RPMI8226 (cell line): ENCODE measurements around the gene NUMB.

Experiments
- DNase-seq: peaks from one replicate; pipeline ENCODE4 v3.0.0-alpha.2; 2015

NUMB gene

GRCh38 chr14:73458183-73458976, at the start of gene NUMB:
Gene NUMB, minus strand, starts transcription at chr14:73458546. Its CDS starts 102,795 bp downstream, at chr14:73355751.
- peak; percentile 97 for DNase-seq

- DNase-seq: no peak
Observed at GRCh38 chr14:73503648-73504047, 45.3 kb upstream of the NUMB start.

- no peak for DNase-seq
Observed at GRCh38 chr14:73502017-73502619, 43.8 kb upstream of the NUMB start.

GRCh38 chr14:73500360-73500759, 42.0 kb upstream of the NUMB start:
- peak; percentile 7 for DNase-seq

- DNase-seq: no peak
Observed at GRCh38 chr14:73494593-73494992, 36.2 kb upstream of the NUMB start.

GRCh38 chr14:73492670-73493069, 34.3 kb upstream of the NUMB start:
- no peak for DNase-seq

GRCh38 chr14:73492043-73492552, 33.8 kb upstream of the NUMB start:
- no peak for DNase-seq

- DNase-seq: peak; percentile 59
Observed at GRCh38 chr14:73491256-73492042, 33.1 kb upstream of the NUMB start.

GRCh38 chr14:73489481-73490175, 31.3 kb upstream of the NUMB start:
- DNase-seq: no peak

GRCh38 chr14:73478684-73479083, 20.3 kb upstream of the NUMB start:
- DNase-seq: no peak

GRCh38 chr14:73477618-73478266, 19.4 kb upstream of the NUMB start:
- no peak for DNase-seq

GRCh38 chr14:73476451-73476931, 18.1 kb upstream of the NUMB start:
- DNase-seq: no peak

- no peak for DNase-seq
Observed at GRCh38 chr14:73474952-73475351, 16.6 kb upstream of the NUMB start.

- DNase-seq: peak; percentile 53
Observed at GRCh38 chr14:73472185-73473114, 14.1 kb upstream of the NUMB start.

- DNase-seq: no peak
Observed at GRCh38 chr14:73471582-73472184, 13.3 kb upstream of the NUMB start.

GRCh38 chr14:73468828-73469375, 10.6 kb upstream of the NUMB start:
- DNase-seq: no peak

- DNase-seq: no peak
Observed at GRCh38 chr14:73467800-73468199, 9.5 kb upstream of the NUMB start.

GRCh38 chr14:73467377-73467776, 9.0 kb upstream of the NUMB start:
- no peak for DNase-seq

GRCh38 chr14:73466861-73467260, 8.5 kb upstream of the NUMB start:
- DNase-seq: no peak

- DNase-seq: no peak
Observed at GRCh38 chr14:73465823-73466532, 7.6 kb upstream of the NUMB start.
